Mucosa of descending colon (tissue), 3 donors: Measurements from ENCODE around the gene DST. TPM values are rescaled to one million over a fixed set of nuclear protein-coding genes. Genes with fewer than 3 reads are reported as not detected.

Experiments used
- ATAC-seq: fragments of 200-7000 bp; cut with Tn5 transposase; one replicate; pipeline ENCODE4 v1.9.1; 2020; ENCODE audit warnings: mild to moderate bottlenecking, moderate library complexity
- DNase-seq, 3 donors: peaks; one replicate each; pipeline ENCODE4 v3.0.0-alpha.2; 2020
- H3K36me3 ChIP-seq: fragments of 200-600 bp; one replicate; pipeline ENCODE4 v1.8.0; 2021; ENCODE audit warnings: low read depth, mild to moderate bottlenecking
- H3K4me1 ChIP-seq: fragments of 200-600 bp; one replicate; pipeline ENCODE4 v1.8.0; 2021; ENCODE audit warnings: low read depth, mild to moderate bottlenecking
- H3K4me3 ChIP-seq: fragments of 200-600 bp; one replicate; pipeline ENCODE4 v1.8.0; 2021; ENCODE audit warnings: mild to moderate bottlenecking
- H3K9me3 ChIP-seq: fragments of 200-600 bp; one replicate; pipeline ENCODE4 v1.8.0; 2021; ENCODE audit warnings: mild to moderate bottlenecking
- CTCF ChIP-seq: fragments of 200-600 bp; IDR thresholded peaks from one replicate; pipeline ENCODE4 v1.8.0; 2022; ENCODE audit warnings: antibody characterized with exemption, mild to moderate bottlenecking
- intact Hi-C, 2 donors: fragments of 100-400 bp; cut with DNase I in 1 of 2; cut with micrococcal nuclease in 1 of 2; formaldehyde crosslinking; loops; one replicate each; pipeline versions ENCODE4 v1.11.0 to v1.11.1; 2022; cut with DNase I, micrococcal nuclease
- total RNA-seq, 3 donors: library from RNA; stranded (reverse); fragmentation: NEBNext Ultra II Directional in 2 of 3; extraction: Animal tissue kit (Norgen Biotek cat#: 25700) in 2 of 3; gene quantifications; one replicate each; pipeline versions ENCODE4 v1.2.1 to v1.2.4, GENCODE V29; 2021 to 2023
- donor health status: DM: no; HTN: no; CAD: no; lungs with moderate emphysema.
- donor health status: DM: no; HTN: no; CAD: no.
- donor health status: DM: no; HTN: yes; CAD: no.

The DST gene
- total RNA-seq, 3 donors from 2014 or later, result 208 to 580 (median 356) TPM

GRCh38 chr6:56432194-56432593 is 210.5 kb downstream of the DST start:
- Histone ChIP-seq H3K4me3 (no peak overlapping the region), H3K36me3 (no peaks in the 10 kb centered on the region), H3K4me1 (no peaks in the 10 kb centered on the region), H3K9me3 (peaks cover 4% of the 10 kb centered on the region)
- ATAC-seq (no peak), DNase-seq (no peak)
- TF ChIP-seq CTCF, result no peak
- intact Hi-C loops, result no loop called here

GRCh38 chr6:56430629-56431600 is 211.8 kb downstream of the DST start:
- H3K9me3 ChIP-seq, result peaks cover 4% of the 10 kb centered on the region
- TF ChIP-seq CTCF, result no peak
- DNase-seq, result no peak
- intact Hi-C loops, result no loop called here
- no peaks in the 10 kb centered on the region for H3K36me3 ChIP-seq
- H3K4me1 ChIP-seq, result no peaks in the 10 kb centered on the region
- H3K4me3 ChIP-seq, result no peak overlapping the region
- ATAC-seq, result no peak

- DNase-seq (no peak), ATAC-seq (no peak)
- no peak for TF ChIP-seq CTCF
- no peaks in the 10 kb centered on the region for H3K36me3 ChIP-seq
- H3K4me3 ChIP-seq, result no peak overlapping the region
- no peaks in the 10 kb centered on the region for H3K9me3 ChIP-seq
- intact Hi-C loops, result no loop called here
- H3K4me1 ChIP-seq, result no peaks in the 10 kb centered on the region
These were observed 218.1 kb downstream of the DST start for GRCh38 chr6:56424542-56425083.

GRCh38 chr6:56424064-56424463 is 218.6 kb downstream of the DST start:
- no peak for ATAC-seq

DNA sequence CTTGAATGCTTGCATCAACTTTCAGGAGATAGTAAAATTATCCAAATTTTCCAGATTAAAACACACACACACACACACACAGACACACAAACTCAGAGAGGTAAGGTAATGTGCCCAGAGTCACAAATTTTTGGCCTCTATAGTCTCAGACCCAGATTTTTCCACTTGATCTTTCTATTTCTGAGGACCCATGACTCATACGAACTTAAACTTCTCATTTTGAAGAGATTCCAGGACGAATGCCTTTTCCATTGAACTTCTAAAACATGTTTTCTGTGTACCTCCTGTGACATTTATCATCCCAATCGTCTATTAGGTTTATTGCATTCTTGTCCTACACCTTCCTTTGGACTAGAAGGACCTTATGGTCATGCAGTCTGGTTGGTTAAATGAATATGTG is 222.4 kb downstream of the DST start:
- no peaks in the 10 kb centered on the region for H3K4me1 ChIP-seq
- H3K9me3 ChIP-seq, result no peaks in the 10 kb centered on the region
- TF ChIP-seq CTCF, result no peak
- DNase-seq, result no peak
- ATAC-seq, result no peak
- no peaks in the 10 kb centered on the region for H3K36me3 ChIP-seq
- no peak overlapping the region for H3K4me3 ChIP-seq
- intact Hi-C loops, result no loop called here

More at GRCh38 chr6:56424064-56424463, 218.6 kb downstream of the DST start:
- DNase-seq, result no peak
- no peaks in the 10 kb centered on the region for H3K4me1 ChIP-seq
- no peaks in the 10 kb centered on the region for H3K36me3 ChIP-seq
- no peaks in the 10 kb centered on the region for H3K9me3 ChIP-seq
- H3K4me3 ChIP-seq, result no peak overlapping the region
- intact Hi-C loops, result no loop called here
- TF ChIP-seq CTCF, result no peak
